ENCODE data around the gene QRFP. TPM values are rescaled to one million over a fixed set of nuclear protein-coding genes. Genes with fewer than 3 reads are reported as not detected.

QRFP gene
- total RNA-seq, 1 donor from 2014 or later: not detected

DNA sequence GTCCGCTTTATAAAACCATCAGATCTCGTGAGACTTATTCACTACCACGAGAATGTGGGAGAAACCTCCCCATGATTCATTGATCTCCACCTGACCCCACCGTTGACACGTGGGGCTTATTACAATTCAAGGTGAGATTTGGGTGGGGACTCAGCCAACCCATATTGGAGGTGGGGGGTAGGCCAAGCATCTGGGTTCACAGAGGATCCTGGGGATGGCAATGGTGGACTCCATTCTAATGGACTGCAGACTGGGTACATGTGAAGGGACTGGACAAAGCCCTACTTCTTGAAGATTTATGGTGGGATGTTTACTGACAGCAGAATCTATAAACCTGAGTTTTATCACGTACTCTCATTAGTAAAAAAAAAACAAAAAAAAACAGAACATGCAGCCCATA is 15.1 kb downstream of the QRFP start:
- H3K27me3 ChIP-seq (ENCODE audit: control insufficient read depth, insufficient read depth, low read length): no peaks in the 10 kb centered on the region
- FAIRE-seq (no peak), DNase-seq (ENCODE audit: low read depth) (no peak)
- H3K4me3 ChIP-seq (ENCODE audit: low read depth, low read length): no peak overlapping the region
- TF ChIP-seq, protein P1, sequence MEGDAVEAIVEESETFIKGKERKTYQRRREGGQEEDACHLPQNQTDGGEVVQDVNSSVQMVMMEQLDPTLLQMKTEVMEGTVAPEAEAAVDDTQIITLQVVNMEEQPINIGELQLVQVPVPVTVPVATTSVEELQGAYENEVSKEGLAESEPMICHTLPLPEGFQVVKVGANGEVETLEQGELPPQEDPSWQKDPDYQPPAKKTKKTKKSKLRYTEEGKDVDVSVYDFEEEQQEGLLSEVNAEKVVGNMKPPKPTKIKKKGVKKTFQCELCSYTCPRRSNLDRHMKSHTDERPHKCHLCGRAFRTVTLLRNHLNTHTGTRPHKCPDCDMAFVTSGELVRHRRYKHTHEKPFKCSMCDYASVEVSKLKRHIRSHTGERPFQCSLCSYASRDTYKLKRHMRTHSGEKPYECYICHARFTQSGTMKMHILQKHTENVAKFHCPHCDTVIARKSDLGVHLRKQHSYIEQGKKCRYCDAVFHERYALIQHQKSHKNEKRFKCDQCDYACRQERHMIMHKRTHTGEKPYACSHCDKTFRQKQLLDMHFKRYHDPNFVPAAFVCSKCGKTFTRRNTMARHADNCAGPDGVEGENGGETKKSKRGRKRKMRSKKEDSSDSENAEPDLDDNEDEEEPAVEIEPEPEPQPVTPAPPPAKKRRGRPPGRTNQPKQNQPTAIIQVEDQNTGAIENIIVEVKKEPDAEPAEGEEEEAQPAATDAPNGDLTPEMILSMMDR (IDR thresholded peaks at IDR 0.05; ENCODE audit: insufficient read depth, low read length, severe bottlenecking): no peak
- H3K36me3 ChIP-seq (ENCODE audit: control insufficient read depth, insufficient read depth, low read length): peaks cover 35% of the 10 kb centered on the region

DNA sequence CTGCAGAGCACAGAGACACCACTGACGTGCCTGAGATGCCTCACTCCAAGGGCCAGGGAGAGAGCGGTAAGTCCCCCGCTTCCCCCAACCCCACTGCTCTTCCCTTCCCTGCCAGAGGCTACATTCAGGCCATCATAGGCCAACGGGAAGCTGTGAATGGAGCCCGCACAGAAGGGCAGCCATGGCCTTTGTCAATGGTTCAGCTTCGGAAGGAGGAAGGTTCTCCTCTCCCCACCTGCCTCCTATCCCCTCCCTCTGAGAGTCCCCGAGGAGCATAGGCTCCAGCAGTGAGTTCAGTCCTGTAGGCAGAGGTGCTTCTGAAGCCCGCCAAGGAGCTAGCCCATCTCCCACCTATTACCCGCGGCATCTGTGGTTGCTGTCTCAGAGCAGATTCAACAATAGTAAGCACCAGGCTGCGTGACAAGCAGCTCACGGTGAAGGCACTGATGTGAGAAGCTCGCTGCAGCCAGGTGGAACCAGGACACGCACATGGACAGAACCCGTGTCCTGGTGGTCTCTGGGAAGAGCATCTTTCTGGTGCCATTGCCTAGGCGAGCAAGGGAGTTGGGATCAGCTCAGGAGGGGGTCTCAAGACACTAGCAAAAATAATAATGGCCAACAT is 15.9 kb downstream of the QRFP start:
- TF ChIP-seq, protein P1 (IDR thresholded peaks at IDR 0.05; ENCODE audit: insufficient read depth, low read length, severe bottlenecking): no peak
- FAIRE-seq: no peak
- peaks cover 34% of the 10 kb centered on the region for H3K36me3 ChIP-seq (ENCODE audit: control insufficient read depth, insufficient read depth, low read length)

DNA sequence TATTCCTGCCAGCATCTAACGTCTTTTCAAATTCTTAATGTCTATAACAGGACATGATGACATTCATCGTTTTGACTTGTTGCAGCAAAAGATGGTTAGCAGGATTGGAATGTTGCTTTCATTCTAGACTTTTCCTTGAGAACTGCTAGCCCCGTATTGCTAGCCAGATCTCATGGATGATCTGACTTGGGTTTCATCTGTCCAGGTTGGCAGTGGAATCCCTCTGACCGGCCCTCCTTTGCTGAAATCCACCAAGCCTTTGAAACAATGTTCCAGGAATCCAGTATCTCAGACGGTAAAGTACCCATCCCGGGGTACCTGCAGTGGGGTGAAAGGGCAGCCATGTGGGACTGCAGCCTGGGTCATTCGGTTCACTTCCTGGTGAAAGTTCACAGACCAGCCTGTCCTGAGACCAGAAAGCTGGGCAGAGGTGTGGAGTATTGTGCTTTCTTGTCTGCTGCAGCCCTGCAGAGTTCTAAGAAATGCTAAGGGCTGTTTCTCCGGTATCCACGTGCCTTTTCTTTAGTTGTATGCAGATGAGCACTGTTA is 16.7 kb downstream of the QRFP start:
- DNase-seq (ENCODE audit: low read depth) (no peak), FAIRE-seq (no peak)
- H3K4me3 ChIP-seq (ENCODE audit: low read depth, low read length): no peak overlapping the region
- TF ChIP-seq, protein P1 (IDR thresholded peaks at IDR 0.05; ENCODE audit: insufficient read depth, low read length, severe bottlenecking): no peak
- H3K27me3 ChIP-seq (ENCODE audit: control insufficient read depth, insufficient read depth, low read length): no peaks in the 10 kb centered on the region
- peaks cover 31% of the 10 kb centered on the region for H3K36me3 ChIP-seq (ENCODE audit: control insufficient read depth, insufficient read depth, low read length)

More for the DNA sequence above, 15.9 kb downstream of the QRFP start:
- no peak overlapping the region for H3K4me3 ChIP-seq (ENCODE audit: low read depth, low read length)
- no peaks in the 10 kb centered on the region for H3K27me3 ChIP-seq (ENCODE audit: control insufficient read depth, insufficient read depth, low read length)
- no peak for DNase-seq (ENCODE audit: low read depth)

DNA sequence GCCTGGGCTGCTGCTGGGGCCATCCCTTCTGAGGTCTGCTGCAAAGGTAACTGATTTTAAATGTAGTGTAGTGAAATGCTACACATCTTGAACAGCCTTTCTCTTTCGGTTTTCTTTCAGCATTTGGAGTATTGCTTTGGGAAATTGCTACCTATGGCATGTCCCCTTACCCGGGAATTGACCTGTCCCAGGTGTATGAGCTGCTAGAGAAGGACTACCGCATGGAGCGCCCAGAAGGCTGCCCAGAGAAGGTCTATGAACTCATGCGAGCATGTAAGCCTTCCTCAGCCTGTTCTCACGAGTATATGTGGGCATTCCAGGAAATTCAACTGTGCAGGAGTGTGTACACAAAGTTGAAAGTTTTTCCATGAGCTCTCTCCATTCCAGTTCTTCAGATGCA is 18.3 kb downstream of the QRFP start:
- H3K36me3 ChIP-seq (ENCODE audit: control insufficient read depth, insufficient read depth, low read length): peaks cover 29% of the 10 kb centered on the region
- no peak overlapping the region for H3K4me3 ChIP-seq (ENCODE audit: low read depth, low read length)
- DNase-seq (ENCODE audit: low read depth): no peak
- TF ChIP-seq, protein P1 (IDR thresholded peaks at IDR 0.05; ENCODE audit: insufficient read depth, low read length, severe bottlenecking): no peak
- no peak for FAIRE-seq
- no peaks in the 10 kb centered on the region for H3K27me3 ChIP-seq (ENCODE audit: control insufficient read depth, insufficient read depth, low read length)

DNA sequence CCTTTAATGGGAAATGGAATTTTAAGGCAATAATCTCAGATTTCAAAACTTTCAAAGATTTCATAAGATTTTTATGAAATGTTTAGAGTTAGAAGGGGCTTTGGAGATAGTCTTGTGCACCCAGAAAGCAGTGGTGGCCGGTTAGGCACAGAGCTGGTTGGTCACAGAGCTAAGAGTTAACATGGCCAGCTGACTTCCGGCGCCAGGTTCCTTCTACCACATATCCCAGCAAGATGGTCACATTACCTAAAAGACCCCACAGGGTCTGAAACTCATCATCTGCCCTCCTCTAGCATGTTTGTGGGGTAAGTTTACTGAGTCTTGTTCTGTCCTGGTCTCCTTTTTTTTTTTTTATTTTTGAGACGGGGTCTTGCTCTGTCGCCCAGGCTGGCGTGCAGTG is 19.3 kb downstream of the QRFP start:
- Histone ChIP-seq H3K4me3 (ENCODE audit: low read depth, low read length) (no peak overlapping the region), H3K36me3 (ENCODE audit: control insufficient read depth, insufficient read depth, low read length) (peaks cover 36% of the 10 kb centered on the region), H3K27me3 (ENCODE audit: control insufficient read depth, insufficient read depth, low read length) (no peaks in the 10 kb centered on the region)
- TF ChIP-seq, protein P1 (IDR thresholded peaks at IDR 0.05; ENCODE audit: insufficient read depth, low read length, severe bottlenecking): no peak
- DNase-seq (ENCODE audit: low read depth) (no peak), FAIRE-seq (no peak)

DNA sequence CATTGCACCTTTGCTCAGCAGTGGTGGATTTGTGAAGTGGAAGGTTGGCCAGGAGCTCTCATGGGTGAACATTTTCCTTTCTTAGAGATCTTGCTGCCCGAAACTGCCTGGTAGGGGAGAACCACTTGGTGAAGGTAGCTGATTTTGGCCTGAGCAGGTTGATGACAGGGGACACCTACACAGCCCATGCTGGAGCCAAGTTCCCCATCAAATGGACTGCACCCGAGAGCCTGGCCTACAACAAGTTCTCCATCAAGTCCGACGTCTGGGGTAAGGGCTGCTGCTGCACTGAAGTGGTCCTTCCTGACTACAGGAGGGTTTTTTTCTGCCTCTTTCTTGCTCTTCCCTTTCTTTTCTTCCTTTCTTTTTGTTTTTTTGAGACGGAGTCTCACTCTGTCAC is 21.8 kb downstream of the QRFP start:
- DNase-seq (ENCODE audit: low read depth): no peak
- Histone ChIP-seq H3K36me3 (ENCODE audit: control insufficient read depth, insufficient read depth, low read length) (peaks cover 30% of the 10 kb centered on the region), H3K4me3 (ENCODE audit: low read depth, low read length) (no peak overlapping the region), H3K27me3 (ENCODE audit: control insufficient read depth, insufficient read depth, low read length) (no peaks in the 10 kb centered on the region)
- TF ChIP-seq, protein P1 (IDR thresholded peaks at IDR 0.05; ENCODE audit: insufficient read depth, low read length, severe bottlenecking): no peak
- no peak for FAIRE-seq
